Uterus (tissue), 2 donors: ENCODE data around the gene CAMP.

Experiments
- POLR2A ChIP-seq, 2 donors: fragments of 450-650 bp; IDR thresholded peaks; one replicate each; pipeline ENCODE4 v1.6.1; 2016; ENCODE audit warnings: antibody characterized with exemption in 2 of 2, mild to moderate bottlenecking in 1 of 2, moderate library complexity in 1 of 2
- TF ChIP-seq, protein P1 (sequence below), 4 experiments: fragments of 200-600 bp in 2 of 4; fragments of 450-650 bp in 2 of 4; sonication (generic) in 2 of 4; IDR thresholded peaks; one replicate each; pipeline ENCODE4 v1.5.1; 2016 to 2019; ENCODE audit warnings: antibody characterized with exemption in 4 of 4, mild to moderate bottlenecking in 2 of 4, moderate library complexity in 1 of 4

- TF ChIP-seq, protein P1, sequence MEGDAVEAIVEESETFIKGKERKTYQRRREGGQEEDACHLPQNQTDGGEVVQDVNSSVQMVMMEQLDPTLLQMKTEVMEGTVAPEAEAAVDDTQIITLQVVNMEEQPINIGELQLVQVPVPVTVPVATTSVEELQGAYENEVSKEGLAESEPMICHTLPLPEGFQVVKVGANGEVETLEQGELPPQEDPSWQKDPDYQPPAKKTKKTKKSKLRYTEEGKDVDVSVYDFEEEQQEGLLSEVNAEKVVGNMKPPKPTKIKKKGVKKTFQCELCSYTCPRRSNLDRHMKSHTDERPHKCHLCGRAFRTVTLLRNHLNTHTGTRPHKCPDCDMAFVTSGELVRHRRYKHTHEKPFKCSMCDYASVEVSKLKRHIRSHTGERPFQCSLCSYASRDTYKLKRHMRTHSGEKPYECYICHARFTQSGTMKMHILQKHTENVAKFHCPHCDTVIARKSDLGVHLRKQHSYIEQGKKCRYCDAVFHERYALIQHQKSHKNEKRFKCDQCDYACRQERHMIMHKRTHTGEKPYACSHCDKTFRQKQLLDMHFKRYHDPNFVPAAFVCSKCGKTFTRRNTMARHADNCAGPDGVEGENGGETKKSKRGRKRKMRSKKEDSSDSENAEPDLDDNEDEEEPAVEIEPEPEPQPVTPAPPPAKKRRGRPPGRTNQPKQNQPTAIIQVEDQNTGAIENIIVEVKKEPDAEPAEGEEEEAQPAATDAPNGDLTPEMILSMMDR (IDR thresholded peaks at IDR 0.05) = no peak
- TF ChIP-seq POLR2A (IDR thresholded peaks at IDR 0.05) = no peak
Measured at GRCh38 chr3:48178072-48178471, 45.2 kb upstream of the CAMP start.
